GM03348 (cell line): ENCODE measurements around the gene LGI4.

ENCODE experiments used
- DNase-seq: peaks from one replicate; pipeline ENCODE4 v3.0.0; 2012; ENCODE audit warnings: low spot score

The LGI4 gene

GRCh38 chr19:35134601-35135242 lies at the start of gene LGI4:
TSS of gene LGI4 (minus strand) at chr19:35135059. CDS start at chr19:35134680, 379 bp downstream.
- DNase-seq, result no peak

GRCh38 chr19:35184267-35184666 lies 49.4 kb upstream of the LGI4 start:
- no peak for DNase-seq

DNA sequence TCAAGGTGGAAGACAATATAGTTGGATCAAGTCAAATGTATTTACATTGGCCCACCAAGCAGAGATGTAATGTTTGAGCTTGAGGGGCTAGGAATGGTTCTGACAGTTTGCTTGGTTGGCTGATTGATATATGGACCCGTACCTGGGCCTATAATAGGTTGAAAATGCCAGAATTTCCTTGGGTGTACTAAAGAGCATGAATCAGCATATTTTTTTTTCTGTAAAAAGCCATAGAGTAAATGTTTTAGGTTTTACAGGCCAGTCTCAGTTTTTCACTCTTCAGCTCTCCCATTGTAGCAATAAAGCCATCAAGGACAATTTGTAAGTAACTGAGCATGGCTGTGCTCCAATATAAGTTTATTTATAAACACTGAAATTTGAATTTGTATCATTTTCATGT lies 46.5 kb upstream of the LGI4 start:
- no peak for DNase-seq

DNA sequence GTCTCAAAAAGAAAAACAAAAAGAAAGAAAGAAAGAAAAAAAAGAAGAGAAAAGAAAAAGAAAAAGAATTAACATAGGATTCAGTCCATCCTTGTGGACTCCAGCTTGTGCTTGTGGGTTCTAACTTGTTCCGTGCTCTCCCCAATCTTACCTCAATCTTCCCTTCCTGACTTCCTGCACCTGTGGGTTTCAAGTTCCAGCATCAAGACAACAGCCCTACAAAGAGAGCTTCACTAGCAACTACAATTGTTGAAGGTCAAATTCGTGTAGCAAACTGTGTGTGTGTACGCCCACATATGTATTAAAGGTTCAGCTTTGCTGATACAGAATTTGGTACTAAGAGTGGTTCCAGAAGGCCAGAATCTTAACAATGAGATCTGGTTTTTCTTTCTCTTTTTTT lies 45.0 kb upstream of the LGI4 start:
- no peak for DNase-seq

DNA sequence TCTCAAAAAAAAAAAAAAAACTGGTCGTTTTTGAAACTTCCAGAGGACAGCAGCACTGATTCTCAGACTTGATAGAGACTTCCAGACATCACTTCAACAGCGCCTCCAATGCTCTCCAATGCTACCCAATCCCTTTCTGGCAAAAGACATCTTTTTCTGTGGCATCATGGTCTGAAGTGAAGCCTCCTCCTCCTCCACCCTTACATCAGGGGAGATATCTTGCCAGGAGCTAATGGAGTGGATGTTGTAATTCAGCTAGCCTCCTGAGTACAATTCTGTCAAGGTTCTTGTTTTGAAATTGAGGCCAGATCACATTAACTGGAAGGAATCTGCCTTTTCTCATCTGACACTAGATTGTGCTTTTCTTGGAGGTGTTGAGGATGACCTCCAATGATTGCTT lies 43.8 kb upstream of the LGI4 start:
- DNase-seq, result no peak

DNA sequence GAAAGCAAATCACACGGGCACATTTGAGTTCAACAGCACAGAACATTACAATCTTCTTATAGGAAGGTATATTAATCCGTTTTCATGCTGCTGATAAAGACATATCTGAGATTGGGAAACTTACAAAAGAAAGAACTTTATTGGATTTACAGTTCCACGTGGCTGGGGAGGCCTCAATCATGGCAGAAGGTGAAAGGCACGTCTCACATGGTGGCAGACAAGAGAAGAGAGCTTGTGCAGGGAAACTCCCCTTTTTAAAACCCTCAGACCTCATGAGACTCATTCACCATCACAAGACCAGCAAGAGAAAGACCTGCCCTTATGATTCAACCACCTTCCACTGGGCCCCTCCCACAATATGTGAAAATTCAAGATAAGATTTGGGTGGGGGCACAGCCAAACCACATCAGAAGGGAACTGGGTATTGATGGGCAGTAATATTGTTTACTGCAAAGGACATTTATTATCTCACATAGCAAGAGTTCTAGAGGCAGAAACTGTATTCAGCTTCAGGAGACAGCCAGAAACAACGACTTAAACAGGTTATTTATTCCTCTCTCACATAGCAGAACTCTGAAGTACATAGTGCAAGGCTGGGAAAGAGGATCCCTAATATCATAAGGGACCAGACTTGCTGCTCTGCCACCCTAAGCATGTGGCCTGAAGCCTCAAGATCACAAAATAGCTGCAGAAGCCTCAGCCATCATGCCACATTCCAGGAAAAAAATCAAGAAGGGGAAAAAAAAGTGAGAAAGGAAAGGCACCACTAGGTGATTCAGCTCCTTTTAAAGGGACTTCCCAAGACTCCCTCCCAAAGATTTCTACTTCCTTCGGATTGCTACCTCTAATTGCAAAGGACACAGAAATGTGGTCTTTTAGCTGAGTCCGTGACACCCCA lies 42.8 kb upstream of the LGI4 start:
- DNase-seq, result no peak

- DNase-seq, result no peak
Measured at GRCh38 chr19:35176181-35176570, 41.3 kb upstream of the LGI4 start.

DNA sequence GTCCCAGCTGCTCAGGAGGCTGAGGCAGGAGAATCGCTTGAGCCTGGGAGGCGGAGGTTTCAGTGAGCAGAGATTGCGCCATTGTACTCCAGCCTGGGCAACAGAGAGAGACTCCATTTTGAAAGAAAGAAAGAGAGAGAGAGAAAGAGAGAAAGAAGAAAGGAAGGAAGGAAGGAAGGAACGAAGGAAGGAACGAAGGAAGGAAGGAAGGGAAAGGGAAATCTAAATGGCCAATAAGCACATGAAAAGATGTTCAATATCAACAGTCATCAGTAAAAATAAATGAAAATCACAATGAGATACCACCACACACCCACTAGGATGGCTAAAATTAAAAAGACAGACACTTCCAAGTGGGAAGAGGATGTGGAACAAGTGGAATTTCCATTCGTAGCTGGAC lies 39.4 kb upstream of the LGI4 start:
- DNase-seq, result no peak

DNA sequence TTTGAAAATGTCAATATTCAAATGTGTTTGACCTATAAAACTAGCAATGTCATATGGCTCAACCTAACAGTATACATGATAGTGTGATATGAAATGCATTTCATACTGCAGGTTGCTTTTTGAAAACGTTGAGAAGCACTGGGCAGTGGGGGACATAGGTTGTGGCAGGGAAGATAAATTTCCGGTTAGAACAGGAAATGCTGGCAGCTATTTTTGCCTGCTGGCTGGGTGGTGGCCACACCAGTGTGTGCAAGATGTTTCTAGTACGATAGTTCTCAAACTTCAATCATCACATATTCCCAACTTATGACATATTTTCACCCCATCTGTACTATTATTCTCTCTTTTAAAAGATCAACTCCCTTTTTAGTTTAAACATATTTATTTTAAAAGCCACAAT lies 36.9 kb upstream of the LGI4 start:
- no peak for DNase-seq

DNA sequence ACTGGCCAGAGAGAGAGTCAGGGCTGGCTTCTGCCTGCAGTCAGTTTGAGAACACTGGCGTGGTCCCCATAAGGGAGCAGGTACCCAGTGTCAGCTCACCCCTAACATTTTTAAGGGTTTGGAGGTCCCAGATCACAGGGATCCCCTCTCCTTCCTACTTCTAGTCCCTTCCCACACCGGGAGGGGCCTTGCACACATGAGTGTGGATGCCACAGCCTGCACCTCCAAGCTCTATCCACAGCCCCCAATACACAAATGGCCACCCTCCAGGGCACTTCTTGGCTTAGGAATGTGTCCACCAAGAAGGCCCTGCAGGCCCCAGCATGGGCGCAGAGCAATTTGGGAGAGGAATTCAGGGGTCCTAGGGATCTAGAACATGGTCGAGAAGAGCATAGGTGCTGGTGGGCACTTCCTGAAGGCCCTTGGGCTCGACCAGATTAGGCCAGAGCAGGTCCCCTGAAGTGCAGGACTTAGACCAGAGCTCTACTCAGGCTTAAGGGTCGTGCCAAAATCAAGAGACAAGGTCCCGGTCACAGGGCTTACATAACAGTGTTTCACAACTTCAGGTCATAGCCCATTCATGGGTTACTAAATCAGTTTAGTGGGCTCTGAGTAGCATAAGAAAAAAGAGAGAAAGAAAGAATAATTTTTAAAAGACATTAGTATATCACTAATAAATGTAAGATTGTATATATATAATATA lies 35.7 kb upstream of the LGI4 start:
- DNase-seq, result no peak

GRCh38 chr19:35169221-35169995 lies 34.5 kb upstream of the LGI4 start:
- DNase-seq, result no peak

DNA sequence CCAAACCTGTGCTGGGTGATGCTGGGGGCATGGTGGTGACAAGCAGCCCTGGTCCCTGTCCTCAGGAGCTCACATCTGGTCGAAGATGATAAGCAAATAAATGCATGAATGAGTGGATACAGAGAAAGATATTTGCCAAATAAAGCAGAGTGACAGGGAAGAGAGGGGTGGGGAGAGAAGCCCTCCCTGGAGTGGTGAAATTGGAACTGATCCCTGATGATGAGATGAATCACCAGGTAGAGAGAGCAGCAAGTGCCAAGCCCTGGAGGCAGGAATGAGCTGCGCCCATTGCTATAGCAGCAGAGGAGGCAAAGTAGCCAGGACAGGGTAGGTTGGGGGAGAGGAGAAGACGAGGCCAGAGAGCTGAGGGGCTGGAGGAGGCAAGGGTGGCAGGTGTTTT lies 33.3 kb upstream of the LGI4 start:
- DNase-seq, result no peak

DNA sequence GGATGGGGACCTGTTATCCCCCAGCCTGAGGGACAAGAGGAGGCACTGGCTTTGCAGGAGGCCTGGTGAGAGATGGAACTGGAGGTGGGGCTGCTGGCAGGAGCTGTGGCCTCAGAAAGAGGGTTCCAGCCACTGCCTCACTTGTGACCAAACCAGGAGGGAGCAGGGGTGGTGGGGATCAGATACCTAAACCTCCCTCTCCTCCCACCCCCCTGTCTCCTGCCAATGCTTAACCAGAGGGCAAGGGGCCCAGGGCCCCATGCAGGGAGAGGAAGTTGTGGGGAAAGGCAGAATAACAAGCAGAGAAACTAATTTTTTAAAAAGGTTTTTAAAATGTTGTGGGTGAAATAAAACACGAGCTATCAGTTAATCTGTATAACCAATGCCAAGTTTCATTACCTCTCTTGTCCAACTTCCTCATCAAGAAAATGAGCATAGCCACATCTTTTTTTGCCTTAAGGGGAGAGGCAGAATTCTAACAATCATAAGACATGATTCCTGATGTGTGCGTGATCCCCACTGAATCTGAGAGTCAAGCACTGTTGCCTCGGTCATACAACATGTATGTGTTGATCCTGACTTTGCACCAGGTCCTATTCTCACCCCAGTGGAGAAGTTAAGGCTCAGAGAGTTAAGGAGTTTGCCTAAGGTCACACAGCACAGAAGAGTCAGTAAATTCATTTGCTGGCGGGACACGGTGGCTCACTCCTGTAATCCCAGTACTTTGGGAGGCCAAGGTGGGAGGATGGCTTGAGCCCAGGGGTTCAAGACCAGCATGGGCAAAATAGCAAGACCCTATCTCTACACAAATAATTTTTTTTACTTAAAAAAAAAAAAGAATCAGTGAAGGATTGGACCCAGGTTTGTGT lies 32.6 kb upstream of the LGI4 start:
- DNase-seq, result no peak

GRCh38 chr19:35166100-35167063 lies 31.5 kb upstream of the LGI4 start:
- DNase-seq, result no peak

DNA sequence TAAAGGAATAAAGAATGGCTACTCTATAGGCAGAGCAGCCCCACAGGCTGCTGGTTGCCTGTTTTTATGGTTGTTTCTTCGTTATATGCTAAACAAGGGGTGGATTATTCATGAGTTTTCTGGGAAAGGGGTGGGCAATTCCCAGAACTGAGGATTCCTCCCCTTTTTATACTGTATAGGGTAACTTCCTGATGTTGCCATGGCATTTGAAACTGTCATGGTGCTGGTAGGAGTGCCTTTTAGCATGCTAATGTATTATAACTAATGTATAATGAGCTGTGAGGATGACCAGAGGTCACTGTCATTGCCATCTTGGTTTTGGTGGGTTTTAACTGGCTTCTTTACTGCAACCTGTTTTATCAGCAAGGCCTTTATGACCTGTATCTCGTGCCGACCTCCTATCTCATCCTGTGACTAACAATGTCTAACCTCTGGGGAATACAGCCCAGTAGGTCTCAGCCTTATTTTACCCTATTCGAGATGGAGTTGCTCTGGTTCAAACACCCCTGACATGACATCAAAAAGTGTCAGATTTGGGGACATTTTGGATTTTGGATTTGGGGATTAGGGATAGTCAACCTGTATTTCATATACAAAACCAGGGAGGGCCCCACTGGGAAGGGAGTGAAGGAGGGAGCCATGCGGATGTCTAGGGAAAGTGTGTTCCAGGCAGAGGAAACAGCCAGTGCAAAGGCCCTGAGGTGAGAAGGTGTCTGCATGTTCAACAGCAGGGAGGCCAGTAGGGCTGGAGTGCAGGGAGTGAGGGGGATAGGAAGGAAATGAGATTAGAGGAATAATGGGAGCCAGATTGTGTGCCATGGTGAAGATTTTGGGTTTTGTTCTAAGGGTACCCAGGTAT lies 30.6 kb upstream of the LGI4 start:
- no peak for DNase-seq

GRCh38 chr19:35164418-35164817 lies 29.6 kb upstream of the LGI4 start:
- DNase-seq, result no peak

DNA sequence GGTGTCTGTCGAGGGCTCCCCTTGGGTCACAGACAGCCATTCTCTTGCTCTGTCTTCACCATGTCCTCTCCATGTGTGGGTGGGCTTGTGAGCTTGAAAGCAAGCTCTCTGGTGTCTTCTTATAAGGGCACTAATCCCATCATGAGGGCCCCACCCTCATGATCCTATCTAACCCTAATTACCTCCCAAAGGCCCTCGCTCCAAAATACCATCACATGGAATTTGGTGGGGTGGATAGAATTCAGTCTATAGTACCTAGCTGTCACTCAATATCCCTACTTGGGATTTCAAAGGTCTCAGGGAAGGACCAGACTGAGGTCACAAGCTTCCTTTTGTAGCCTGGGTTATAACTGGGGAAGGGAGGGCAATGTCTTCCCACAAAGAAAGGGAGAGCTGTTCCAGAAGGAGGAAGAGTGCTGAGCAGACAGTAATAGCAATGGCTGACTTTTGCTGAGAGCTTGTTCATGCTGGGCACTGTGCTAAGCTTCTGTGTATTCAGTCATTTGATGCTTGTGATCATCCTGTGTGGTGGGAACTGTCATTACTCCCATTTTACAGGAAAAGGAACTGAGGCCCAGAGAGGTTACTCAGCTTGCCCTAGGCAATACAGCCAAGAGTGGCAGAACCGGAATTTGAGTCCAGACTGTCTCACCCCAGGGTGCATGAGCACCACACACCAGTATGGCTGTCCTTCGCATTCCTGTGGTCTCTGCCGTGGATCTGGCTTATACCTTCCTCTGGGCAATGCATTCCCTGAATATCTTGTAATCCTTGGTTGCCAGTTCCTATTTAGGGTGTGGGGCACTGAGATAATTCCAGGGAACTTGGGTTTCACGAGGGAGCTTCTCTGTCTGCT lies 27.8 kb upstream of the LGI4 start:
- DNase-seq, result no peak

GRCh38 chr19:35161434-35161743 lies 26.5 kb upstream of the LGI4 start:
- no peak for DNase-seq
